Activated naive CD8-positive, alpha-beta T cell treated with anti-CD3 and anti-CD28 coated beads, Interleukin-2, amount 50 U/mL, for 24 hours (primary cell): ENCODE results near the gene SNX10.
A peak's percentile ranks its signal among the peaks of the same experiment; 100 is the strongest.

Experiments
- ATAC-seq: fragments of 150-1000 bp; cut with Tn5 transposase; one replicate; pipeline ENCODE4 v1.10.0; 2021
- DNase-seq: peaks from one replicate; pipeline ENCODE4 v3.0.0; 2021
- H3K27ac Mint-ChIP-seq: one replicate; pipeline ENCODE4 v1.8.0; 2021; ENCODE audit warnings: mild to moderate bottlenecking, mixed read lengths
- H3K27me3 Mint-ChIP-seq: one replicate; pipeline ENCODE4 v1.8.0; 2021; ENCODE audit warnings: mixed read lengths
- H3K36me3 Mint-ChIP-seq: one replicate; pipeline ENCODE4 v1.8.0; 2021; ENCODE audit warnings: low read depth, mixed read lengths
- H3K4me1 Mint-ChIP-seq: one replicate; pipeline ENCODE4 v1.8.0; 2021; ENCODE audit warnings: mixed read lengths
- H3K4me3 Mint-ChIP-seq: one replicate; pipeline ENCODE4 v1.8.0; 2021; ENCODE audit warnings: mild to moderate bottlenecking, moderate library complexity, mixed read lengths
- H3K9me3 Mint-ChIP-seq: one replicate; pipeline ENCODE4 v1.8.0; 2021; ENCODE audit warnings: mixed read lengths

Gene SNX10

GRCh38 chr7:26381476-26382353 lies 90.1 kb downstream of the SNX10 start:
- Mint-ChIP-seq H3K36me3 (no peaks in the 10 kb centered on the region), H3K27ac (no peak overlapping the region), H3K4me1 (peaks cover 5% of the 10 kb centered on the region), H3K9me3 (no peaks in the 10 kb centered on the region), H3K27me3 (peaks cover 41% of the 10 kb centered on the region), H3K4me3 (no peak overlapping the region)
- DNase-seq (no peak), ATAC-seq (no peak)

- Mint-ChIP-seq H3K4me1 (no peaks in the 10 kb centered on the region), H3K27ac (no peak overlapping the region), H3K4me3 (no peak overlapping the region), H3K27me3 (peaks cover 32% of the 10 kb centered on the region), H3K9me3 (no peaks in the 10 kb centered on the region), H3K36me3 (no peaks in the 10 kb centered on the region)
- ATAC-seq (no peak), DNase-seq (no peak)
Measured at GRCh38 chr7:26385240-26385639, 93.6 kb downstream of the SNX10 start.

GRCh38 chr7:26387731-26388130 lies 96.1 kb downstream of the SNX10 start:
- peaks cover 33% of the 10 kb centered on the region for H3K27me3 Mint-ChIP-seq
- H3K4me3 Mint-ChIP-seq = no peak overlapping the region
- no peaks in the 10 kb centered on the region for H3K36me3 Mint-ChIP-seq
- H3K9me3 Mint-ChIP-seq = no peaks in the 10 kb centered on the region
- no peak for DNase-seq
- no peak for ATAC-seq
- no peaks in the 10 kb centered on the region for H3K4me1 Mint-ChIP-seq
- H3K27ac Mint-ChIP-seq = no peak overlapping the region

- no peak for DNase-seq
- no peak overlapping the region for H3K4me3 Mint-ChIP-seq
- peaks cover 34% of the 10 kb centered on the region for H3K27me3 Mint-ChIP-seq
- H3K27ac Mint-ChIP-seq = no peak overlapping the region
- no peak for ATAC-seq
- no peaks in the 10 kb centered on the region for H3K9me3 Mint-ChIP-seq
- H3K4me1 Mint-ChIP-seq = no peaks in the 10 kb centered on the region
- no peaks in the 10 kb centered on the region for H3K36me3 Mint-ChIP-seq
Measured at GRCh38 chr7:26388256-26388655, 96.6 kb downstream of the SNX10 start.

GRCh38 chr7:26390016-26390415 lies 98.4 kb downstream of the SNX10 start:
- DNase-seq (no peak), ATAC-seq (no peak)
- Mint-ChIP-seq H3K27ac (no peak overlapping the region), H3K4me3 (no peak overlapping the region), H3K4me1 (no peaks in the 10 kb centered on the region), H3K27me3 (peaks cover 39% of the 10 kb centered on the region), H3K9me3 (no peaks in the 10 kb centered on the region), H3K36me3 (no peaks in the 10 kb centered on the region)

- Mint-ChIP-seq H3K27ac (no peak overlapping the region), H3K4me1 (peaks cover 6% of the 10 kb centered on the region), H3K36me3 (no peaks in the 10 kb centered on the region), H3K4me3 (no peak overlapping the region), H3K9me3 (no peaks in the 10 kb centered on the region), H3K27me3 (peaks cover 47% of the 10 kb centered on the region)
- ATAC-seq (no peak), DNase-seq (no peak)
Measured at GRCh38 chr7:26393818-26394217, 102.2 kb downstream of the SNX10 start.

- Mint-ChIP-seq H3K27me3 (peaks cover 45% of the 10 kb centered on the region), H3K4me3 (no peak overlapping the region), H3K36me3 (no peaks in the 10 kb centered on the region), H3K9me3 (no peaks in the 10 kb centered on the region), H3K27ac (no peak overlapping the region), H3K4me1 (peaks cover 16% of the 10 kb centered on the region)
- ATAC-seq (no peak), DNase-seq (no peak)
Measured at GRCh38 chr7:26397332-26397731, 105.7 kb downstream of the SNX10 start.

- peaks cover 45% of the 10 kb centered on the region for H3K27me3 Mint-ChIP-seq
- peaks cover 16% of the 10 kb centered on the region for H3K4me1 Mint-ChIP-seq
- ATAC-seq = peak; percentile 44
- peak overlapping the region; percentile 67 for H3K4me3 Mint-ChIP-seq
- H3K27ac Mint-ChIP-seq = no peak overlapping the region
- H3K9me3 Mint-ChIP-seq = no peaks in the 10 kb centered on the region
- no peak for DNase-seq
- H3K36me3 Mint-ChIP-seq = no peaks in the 10 kb centered on the region
Measured at GRCh38 chr7:26397796-26398426, 106.2 kb downstream of the SNX10 start.

- peaks cover 43% of the 10 kb centered on the region for H3K27me3 Mint-ChIP-seq
- H3K9me3 Mint-ChIP-seq = no peaks in the 10 kb centered on the region
- peak overlapping the region; percentile 67 for H3K4me3 Mint-ChIP-seq
- peak; percentile 74 for ATAC-seq
- no peaks in the 10 kb centered on the region for H3K36me3 Mint-ChIP-seq
- H3K4me1 Mint-ChIP-seq = peaks cover 16% of the 10 kb centered on the region
- peak; percentile 53 for DNase-seq
- H3K27ac Mint-ChIP-seq = no peak overlapping the region
Measured at GRCh38 chr7:26398427-26398755, 106.7 kb downstream of the SNX10 start.

GRCh38 chr7:26398756-26399509 lies 107.3 kb downstream of the SNX10 start:
- Mint-ChIP-seq H3K9me3 (no peaks in the 10 kb centered on the region), H3K4me1 (peaks cover 16% of the 10 kb centered on the region), H3K4me3 (peak overlapping the region; percentile 87), H3K27me3 (peaks cover 38% of the 10 kb centered on the region), H3K27ac (peak overlapping the region; percentile 77), H3K36me3 (no peaks in the 10 kb centered on the region)
- ATAC-seq (peak; percentile 60), DNase-seq (peak; percentile 56)

- DNase-seq (no peak), ATAC-seq (no peak)
- Mint-ChIP-seq H3K27ac (no peak overlapping the region), H3K9me3 (no peaks in the 10 kb centered on the region), H3K4me3 (no peak overlapping the region), H3K27me3 (peaks cover 37% of the 10 kb centered on the region), H3K36me3 (no peaks in the 10 kb centered on the region), H3K4me1 (peaks cover 16% of the 10 kb centered on the region)
Measured at GRCh38 chr7:26399736-26400135, 108.1 kb downstream of the SNX10 start.

- H3K27me3 Mint-ChIP-seq = peaks cover 22% of the 10 kb centered on the region
- DNase-seq (no peak), ATAC-seq (no peak)
- peaks cover 1% of the 10 kb centered on the region for H3K36me3 Mint-ChIP-seq
- H3K9me3 Mint-ChIP-seq = peaks cover 6% of the 10 kb centered on the region
- H3K4me1 Mint-ChIP-seq = peaks cover 12% of the 10 kb centered on the region
- H3K27ac Mint-ChIP-seq = no peak overlapping the region
- no peak overlapping the region for H3K4me3 Mint-ChIP-seq
Measured at GRCh38 chr7:26403640-26404039, 112.0 kb downstream of the SNX10 start.

GRCh38 chr7:26404189-26404996 lies 112.7 kb downstream of the SNX10 start:
- Mint-ChIP-seq H3K9me3 (peaks cover 6% of the 10 kb centered on the region), H3K27ac (no peak overlapping the region), H3K36me3 (peaks cover 1% of the 10 kb centered on the region), H3K4me1 (peaks cover 5% of the 10 kb centered on the region), H3K27me3 (peaks cover 19% of the 10 kb centered on the region), H3K4me3 (no peak overlapping the region)
- ATAC-seq = no peak
- DNase-seq = no peak

GRCh38 chr7:26406433-26406832 lies 114.8 kb downstream of the SNX10 start:
- peaks cover 14% of the 10 kb centered on the region for H3K27me3 Mint-ChIP-seq
- no peak overlapping the region for H3K4me3 Mint-ChIP-seq
- H3K27ac Mint-ChIP-seq = no peak overlapping the region
- ATAC-seq (no peak), DNase-seq (no peak)
- H3K4me1 Mint-ChIP-seq = no peaks in the 10 kb centered on the region
- peaks cover 1% of the 10 kb centered on the region for H3K36me3 Mint-ChIP-seq
- H3K9me3 Mint-ChIP-seq = peaks cover 6% of the 10 kb centered on the region
